Measurements from ENCODE around the gene NAA80.
A peak's percentile ranks its signal among the peaks of the same experiment; 100 is the strongest.

Gene NAA80

DNA sequence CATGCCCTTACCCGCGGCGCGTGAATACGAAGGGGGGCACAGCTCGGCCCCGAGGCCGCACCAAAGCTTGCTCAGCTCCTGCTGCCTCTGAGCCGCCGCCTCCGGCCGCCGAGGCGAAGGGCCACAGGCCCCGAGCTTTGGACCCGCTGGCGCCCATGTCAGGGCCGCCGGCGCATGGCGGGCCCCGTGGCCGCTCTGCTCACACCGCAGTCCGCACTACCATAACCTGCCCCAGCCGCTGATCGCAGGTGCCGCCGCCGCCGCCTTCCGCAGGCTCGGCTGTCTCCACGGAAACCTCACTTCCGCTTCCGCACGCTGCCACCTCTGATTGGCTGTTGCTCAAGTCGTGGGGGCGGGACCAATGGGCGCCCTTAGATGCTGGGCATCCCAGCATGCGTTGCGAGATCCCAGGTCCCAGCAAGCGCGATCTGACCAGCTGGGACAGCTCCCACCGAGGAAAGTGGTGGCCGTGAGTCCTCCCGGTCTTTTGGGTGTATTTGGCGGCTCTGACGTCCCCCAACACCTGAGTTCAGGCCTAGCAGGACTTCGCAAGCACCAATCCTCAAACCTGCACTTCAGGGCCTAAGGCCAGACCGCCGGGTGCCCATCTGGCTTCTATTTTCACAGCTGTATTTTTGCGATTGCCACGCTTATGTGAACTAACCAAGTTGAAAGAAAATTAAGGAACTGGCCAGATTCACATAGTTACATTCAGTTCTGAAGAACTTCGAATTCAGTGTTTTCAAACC lies 28.9 kb upstream of the NAA80 start, which contains the start of gene TUSC2:
Gene TUSC2 (minus strand): TSS at position 281 of the 749 bp plus-strand sequence. CDS start 124 bp downstream, at position 157.
- peak; percentile 98 for DNase-seq

DNA sequence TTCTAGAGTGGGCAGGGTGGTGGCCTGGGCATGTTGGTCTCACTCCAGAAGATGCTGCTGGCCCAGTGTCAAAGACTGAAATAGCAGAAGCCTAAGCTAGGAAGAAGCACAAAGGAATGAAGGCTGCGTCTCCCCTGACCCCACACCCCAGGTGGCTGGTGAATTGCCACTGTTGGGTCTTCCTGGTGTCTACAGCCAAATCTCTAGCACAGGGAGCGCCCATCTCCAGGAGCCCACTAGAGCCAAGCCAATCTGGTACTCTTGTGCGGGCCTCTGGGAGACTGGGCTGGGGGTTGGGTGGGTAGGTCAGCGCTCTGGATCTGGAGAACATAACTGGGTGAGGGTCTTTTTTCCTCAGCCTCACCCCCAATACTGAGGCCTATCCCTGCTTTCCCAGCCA lies 27.9 kb upstream of the NAA80 start:
- DNase-seq: no peak

DNA sequence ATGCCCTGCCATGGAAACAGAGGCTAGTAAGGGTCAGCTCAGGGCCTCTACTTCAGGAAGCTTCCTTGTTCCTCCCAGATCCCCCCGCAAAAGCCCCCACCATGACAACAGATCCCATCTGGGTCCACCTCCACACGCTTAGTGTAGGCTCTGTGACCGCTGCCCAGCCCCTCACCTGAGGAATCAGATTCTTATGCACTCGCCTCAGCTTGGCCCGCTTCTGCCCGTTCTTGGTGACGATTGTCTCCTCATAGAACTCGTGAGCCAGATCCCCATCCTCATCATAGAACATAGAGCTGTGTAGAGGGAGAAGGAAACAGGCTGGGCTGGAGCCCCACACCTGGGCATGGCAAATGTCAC lies 27.0 kb upstream of the NAA80 start:
- no peak for DNase-seq

DNA sequence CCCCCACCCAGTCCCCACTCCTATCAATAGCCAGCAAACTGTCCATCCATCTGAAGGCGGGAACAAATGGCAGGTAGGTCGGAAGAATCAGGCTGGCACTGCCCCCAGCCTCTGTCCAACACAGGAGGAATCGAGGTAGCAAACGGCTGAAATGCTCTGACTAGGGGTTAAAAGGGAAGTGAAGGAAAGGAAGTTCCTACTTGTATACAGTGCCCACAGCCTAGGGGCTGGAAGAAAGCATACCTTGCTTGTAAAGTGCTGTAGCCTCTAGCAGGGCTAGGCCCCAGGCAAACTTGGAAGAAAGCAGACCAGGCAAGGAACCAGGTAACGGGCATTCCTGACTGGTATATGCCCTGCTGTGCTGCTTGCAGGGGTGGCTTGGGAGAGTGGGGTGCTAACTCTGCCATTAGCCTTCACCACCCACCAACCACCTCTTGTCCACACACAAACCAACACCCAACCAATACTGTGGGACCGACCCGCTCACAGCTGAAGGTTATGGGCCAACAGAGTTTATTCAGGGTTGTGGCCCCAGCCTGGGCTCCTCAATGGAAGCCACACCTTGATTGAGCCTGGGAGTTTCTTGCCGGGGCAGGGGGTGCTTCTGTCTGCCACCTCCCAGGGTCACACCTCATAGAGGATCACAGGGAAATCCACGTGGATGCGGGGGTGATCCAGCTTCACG lies 26.4 kb upstream of the NAA80 start:
- DNase-seq: no peak

DNA sequence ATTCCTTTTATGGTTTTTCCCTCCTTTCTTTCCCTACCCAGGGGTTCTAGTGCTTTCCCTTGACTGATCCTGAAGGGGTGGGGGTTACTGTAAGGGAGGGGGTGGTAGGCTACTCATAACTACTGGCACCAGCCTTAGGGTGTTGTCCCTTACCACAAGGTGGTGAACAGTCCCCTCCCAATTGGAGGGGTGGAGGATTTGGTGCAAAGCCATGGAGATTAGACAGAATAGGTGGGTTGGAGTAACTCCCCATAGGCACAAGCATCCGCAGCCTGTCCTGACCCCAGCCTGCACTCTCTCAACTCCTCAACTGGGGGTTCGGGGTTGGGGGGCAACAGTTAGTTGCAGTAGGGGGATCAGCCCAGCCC lies 25.9 kb upstream of the NAA80 start:
- no peak for DNase-seq

DNA sequence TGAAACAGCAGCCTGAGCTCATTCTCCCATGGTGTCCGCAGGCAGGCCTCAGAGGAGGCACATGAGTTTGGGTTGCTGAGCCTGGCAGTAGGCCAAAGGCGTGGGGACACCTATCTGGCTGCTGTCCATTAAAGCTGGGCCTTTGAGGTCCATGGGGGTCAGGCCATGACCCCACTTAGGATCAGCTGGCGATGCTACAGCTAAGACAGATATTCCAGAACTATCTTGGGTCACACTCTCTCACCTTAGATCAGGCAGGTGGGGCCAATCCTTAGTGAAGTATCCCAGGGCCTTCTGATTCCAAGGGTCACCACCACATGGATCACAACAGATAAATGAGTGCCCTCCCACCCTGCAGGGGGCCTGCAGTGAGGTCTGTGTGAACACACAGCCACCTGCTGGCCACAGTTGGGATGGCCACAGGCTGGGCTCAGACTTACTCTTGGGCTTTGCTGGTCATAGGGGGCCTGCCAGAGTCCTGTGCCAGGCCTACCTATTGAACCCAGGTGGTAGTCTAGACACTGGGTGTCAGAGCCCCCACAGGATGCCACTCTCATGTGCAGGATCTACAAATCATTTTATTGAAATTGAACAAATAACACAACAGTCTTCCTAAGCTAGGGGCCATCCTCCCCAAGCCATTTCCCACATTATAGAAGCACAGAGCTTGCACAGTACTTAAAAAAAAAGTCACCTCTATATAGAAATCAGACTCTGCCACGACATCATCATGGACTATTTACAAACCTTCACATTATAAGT lies 25.3 kb upstream of the NAA80 start:
- DNase-seq: peak; percentile 74

DNA sequence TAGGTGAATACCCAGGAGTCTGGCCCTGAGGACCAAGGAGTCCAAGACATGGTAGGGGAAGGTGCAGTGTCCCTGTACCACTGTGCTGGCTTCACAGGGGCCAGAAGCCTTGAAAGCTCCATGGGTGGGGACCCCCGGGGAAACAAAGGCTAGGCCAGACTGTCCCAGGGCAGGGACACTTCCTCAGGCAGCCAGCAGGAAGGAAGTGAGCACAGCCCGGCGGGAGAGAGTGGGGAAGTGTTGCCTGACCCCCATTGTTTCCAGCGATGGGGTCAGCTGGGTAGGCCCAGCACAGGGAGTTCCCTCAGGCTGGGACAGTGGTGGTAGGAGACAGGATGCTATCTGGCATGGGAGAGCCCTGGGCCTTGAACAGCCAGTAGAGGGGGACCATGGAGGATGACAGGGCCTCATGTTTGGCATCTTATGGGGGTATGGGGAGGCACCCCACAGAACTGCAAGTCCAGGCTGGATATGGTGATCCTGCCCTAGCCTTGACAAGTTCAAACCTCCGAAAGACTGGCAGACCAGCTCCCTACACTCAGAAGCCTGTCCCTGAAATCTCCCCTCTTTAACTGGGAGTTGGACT lies 24.5 kb upstream of the NAA80 start:
- DNase-seq: no peak

DNA sequence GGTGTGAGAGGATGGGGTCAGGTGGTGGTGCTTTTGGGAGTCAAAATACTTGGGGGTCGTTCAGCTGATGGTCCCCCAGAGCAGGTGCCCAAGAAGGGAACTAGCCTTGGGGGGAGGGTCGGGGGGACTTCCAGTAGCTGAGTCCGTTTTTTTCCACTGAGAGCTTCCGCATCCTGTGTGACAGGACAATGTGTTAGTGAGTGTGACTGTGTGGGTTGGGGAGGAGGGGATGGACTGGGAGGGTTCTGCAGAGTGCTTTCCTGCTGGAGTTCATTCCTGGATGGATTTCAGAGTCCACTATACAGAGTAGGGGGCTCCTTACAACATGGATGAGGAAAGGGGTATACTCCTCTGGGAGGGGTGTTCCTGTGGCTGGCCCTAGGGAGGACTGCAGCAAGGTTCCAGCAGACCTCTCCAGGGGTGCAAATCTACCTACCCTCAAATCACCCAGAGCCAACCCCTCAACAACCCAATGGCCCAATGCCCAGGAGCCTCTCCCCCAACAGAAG lies 23.9 kb upstream of the NAA80 start:
- no peak for DNase-seq

DNA sequence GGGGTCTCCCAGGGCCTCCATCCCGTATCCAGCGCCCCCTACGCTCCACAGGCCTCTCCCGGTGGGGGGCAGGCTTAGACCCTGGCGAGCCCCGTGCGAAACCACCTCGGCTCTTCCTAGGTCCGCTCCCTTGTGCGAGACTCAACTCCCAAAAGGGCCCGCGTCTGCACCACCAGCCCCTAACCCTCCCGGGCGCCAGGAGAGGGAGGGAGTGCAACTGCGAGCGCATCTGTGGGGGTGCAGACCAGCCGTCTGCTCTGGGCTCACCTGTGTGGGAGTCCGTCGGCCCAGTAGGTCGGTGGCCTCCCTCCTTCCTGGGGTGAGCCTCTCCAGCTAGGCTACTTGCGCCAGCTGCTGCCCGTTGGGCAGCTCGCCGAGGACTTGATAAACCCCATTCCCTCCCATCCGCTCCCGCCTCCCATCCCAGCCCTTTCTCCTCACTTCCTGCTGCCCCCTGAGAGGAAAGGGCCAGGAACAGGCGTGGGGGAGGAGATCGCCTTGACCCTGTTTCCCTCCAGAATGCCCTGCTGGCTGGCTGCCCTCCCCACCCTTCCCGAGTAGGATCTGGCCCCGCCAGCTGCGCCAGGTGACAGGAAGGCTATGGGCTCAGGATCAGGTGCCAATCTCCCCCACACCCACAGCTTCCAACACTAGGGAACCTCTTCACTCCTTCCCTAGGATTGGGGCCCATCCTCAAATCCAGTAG lies 23.3 kb upstream of the NAA80 start, which contains the start of gene HYAL2:
Gene HYAL2 (minus strand): TSS at position 360 of the 706 bp plus-strand sequence. CDS start 2,256 bp downstream, outside the sequence.
- DNase-seq: no peak

DNA sequence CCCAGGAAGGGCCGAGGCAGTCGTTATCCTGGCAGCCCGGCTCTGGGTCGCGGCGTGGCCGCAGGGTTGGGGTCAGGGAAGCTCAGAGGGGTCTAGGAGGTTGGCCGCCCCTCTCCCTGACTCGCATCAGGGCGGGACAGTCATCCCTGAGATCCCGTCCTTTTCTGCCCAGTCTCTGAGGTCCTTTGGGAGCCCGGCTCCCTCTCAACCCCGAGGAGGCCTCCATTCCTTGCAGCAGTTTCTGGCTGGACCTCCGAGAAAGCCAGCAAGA lies 22.8 kb upstream of the NAA80 start:
- DNase-seq: no peak

DNA sequence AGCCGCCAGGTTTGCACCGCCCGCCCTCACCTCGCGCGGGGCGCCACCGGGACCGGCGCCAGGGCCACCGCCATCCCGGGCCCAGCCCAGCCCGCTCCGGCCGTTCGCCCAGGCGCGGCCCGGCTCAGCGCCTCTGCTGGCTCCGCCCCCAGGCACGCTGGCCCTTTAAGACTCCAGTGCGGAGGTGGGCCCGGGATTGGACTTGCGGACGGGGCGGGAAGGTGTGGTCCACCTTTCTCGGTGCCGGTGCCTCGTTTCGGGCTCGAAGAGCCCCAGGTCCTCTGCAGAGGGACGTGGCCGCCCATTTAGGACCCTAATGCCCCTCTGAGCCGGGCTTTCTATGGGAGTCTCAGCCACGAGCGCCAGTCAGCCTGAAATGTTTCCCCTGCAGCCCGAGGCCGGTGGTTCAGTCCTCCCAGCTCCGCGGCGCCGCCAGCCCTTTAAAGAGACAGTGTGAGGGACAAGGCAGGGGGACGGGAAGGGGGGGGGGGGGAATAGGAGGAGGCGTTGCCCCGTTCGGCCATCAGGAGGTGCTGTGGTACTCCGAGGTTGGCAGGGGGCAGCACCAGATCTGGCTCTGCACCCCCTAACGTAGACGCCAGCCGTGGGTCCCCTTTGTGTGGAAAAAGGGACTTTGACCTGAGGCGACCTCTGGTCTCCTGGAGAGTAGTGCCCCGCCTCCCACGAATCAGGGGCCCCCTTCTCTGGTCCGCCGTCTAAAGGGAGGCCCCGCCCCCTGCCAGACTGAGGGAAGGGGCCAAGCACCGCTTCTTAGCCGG lies 22.3 kb upstream of the NAA80 start:
- peak; percentile 91 for DNase-seq

DNA sequence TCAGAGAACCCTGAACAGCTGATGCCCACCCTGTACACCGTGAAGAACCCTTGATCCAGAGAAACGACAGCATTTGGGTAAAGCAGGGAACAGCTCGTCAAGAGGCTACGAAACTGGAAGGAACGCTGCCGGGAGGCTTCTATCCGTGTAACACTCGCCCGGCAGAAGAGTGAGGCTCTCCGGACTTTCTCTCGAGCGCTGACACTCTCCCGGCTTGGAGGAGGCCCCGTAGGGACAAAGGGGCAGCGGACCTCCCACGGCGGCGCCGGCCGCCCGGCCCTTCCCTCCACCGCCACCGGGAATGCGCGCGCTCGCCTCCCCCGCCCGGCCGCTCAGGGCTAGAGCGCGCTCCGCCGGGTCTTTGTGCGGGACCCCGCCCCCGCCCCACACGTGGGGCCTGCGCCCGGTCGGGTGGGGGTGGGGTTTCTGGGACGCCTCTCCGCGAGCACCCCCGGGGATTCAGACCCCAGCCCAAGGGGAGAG lies 21.7 kb upstream of the NAA80 start:
- DNase-seq: peak; percentile 79

DNA sequence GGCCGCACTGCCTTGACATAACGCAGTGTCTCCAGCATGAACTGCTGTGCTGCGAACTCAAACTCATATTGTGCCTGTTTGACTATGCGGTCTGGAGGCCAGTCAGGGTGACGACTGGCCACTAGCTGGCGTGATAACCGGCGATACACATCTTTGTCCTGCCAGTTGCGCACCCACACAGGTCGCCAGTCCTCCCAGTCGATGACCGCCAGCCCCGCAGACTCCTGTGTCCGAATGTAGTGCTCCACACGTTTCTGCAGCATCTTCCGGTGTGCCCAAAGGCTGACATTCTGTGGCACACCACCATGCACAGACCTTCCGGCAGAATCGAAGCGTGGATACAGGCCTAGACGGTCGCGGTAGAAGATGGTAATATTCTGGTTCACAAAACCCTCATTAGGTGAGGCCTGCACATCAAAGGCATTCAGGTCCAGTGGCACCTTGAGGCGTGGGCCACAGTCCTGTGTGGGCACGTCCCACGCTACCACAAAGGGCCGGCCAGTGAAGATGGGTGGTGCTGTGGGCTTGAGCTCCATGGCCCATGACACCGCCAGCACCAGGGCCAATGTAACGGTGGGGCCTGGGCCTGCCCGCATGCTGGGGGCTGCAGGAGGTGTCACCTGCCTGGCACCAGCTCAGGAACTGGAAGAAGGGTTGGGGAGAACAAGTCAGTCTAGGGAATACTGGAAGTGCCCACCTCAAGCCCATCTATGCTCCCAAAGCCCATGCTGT lies 20.9 kb upstream of the NAA80 start:
- DNase-seq: no peak

DNA sequence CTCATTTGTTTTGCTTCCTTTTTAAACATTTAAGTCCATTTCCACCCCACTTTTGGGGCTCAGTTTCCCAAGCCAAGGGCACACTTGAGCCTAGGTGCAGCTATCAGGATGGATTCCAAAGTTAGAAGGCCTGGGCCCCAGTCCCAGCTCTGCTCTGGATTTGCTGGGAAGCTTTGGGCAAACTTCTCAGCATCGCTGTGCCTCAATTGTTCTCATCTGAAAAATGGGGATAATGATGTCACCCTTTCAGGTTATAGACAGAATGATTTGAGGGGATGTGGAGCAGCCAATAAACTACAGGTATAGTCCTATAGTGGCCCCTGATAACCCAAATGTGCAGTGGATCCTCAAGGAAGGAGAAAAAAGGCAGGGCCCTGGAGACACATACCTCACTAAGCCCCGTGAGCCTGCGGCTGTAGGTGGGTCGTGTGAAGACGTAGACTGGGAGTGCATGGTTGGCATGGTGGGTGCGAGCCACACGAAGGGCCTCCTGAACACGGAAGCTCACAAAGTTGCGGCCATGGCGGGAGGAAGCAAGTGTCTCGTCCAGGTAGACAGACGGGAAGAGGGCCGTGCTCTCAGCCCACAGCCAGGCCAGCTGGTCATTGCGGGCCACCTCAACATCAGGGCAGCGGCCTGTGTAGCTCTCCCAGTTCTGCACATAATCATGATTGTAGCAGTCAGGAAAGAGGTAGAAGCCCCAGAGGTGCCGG lies 20.1 kb upstream of the NAA80 start:
- DNase-seq: no peak

DNA sequence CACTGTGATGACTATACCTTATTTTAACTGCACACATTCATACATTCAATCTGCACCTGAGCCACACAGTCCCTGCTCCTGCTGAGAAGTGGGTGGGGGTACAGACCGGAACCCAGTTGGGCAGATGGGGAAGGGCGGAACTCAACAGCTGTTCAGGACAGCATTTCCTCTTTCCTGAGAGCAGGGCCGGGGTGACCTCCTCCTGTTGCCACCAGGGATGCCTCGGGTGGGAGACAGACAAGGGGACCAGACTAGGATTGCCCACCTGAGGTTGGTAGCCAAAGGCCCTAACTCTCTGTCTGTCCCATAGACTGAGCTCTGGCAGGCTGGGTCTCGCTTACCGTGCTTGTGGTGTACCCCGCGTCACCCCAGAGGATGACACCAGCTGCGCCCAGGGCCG lies 19.4 kb upstream of the NAA80 start:
- DNase-seq: no peak

DNA sequence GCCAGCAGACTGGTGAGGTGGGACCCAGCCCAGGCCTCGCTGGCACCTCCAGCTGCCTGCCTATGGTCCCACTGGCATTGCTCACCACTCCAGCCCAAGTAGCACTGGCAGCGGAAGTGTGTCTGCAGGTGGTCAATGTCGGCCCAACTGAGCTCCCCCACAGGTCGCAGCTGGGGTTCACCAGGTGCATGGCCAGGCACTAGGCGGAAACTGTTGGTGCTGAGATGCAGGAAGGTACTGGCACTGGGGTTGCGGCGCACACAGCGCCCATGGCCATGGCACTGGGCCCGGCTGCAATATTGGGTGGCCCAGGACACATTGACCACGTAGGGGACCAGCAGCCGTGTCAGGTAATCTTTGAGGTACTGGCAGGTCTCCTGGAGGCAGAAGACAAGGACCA lies 19.0 kb upstream of the NAA80 start:
- DNase-seq: no peak

DNA sequence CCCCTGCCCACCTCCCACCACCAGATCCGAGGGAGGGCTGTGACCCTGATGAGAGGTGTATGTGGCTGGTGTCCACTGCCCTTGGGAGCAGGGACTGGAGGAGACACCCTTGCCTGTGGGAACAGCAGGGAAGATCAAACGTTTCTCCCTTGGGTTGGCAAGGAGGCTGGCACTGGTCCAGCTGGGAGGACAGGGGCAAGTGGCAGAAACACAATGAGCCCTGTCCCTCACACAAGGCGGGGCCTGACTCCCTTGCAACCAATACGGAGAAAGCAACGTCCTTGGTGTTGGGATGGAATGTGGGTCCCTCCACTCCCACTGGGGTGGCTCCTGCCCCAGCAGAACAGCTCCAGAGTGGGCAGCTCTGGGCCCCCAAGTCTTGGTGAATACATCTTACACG lies 18.1 kb upstream of the NAA80 start:
- no peak for DNase-seq

DNA sequence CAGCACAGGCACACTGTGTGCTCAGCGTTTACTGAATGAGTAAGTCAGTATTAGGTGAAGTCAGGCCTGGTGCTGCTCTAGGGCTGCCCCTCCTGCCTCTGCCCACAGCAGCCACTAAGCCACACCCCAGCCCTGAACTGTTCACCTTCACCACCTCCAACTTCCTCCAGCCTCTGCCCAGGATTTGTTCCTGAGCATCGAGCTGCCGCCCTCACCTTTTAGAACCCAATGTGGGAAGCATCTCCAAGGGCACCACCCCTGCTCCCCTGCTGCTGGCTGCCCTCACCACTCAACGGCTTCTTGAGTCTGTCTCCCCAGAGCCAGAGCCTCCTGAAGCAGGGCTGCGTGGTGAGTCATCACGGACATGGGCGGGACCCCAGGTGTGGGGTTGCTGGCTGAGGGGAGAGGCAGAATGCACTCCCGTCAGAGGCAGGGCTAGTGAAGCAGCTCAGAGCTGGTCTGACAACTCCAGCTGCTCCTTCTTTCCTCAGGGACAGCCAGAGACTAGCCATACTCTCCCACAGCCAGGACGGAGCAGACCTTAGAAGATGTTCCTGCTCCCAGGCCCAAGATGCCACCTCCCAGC lies 17.5 kb upstream of the NAA80 start:
- DNase-seq: peak; percentile 60

DNA sequence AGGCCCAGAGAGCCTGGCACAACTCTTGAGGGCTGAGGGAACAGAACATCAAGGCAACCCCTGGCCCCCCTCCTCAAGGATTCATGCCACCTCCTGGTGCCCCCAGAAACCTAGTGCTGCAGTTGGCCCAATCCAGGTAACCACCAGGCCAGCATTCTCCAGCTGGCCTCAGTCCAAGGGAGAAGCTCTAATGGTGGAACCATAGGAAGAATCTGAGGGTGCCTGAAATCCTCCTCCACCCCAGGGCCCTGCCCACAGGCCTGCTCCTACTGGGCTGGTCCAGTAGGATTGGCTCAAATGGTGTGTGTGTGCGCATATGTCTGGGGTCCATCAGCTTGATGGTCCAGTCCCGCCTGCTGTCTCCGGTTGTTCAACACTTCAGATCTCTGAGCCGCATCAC lies 15.6 kb upstream of the NAA80 start:
- DNase-seq: no peak

DNA sequence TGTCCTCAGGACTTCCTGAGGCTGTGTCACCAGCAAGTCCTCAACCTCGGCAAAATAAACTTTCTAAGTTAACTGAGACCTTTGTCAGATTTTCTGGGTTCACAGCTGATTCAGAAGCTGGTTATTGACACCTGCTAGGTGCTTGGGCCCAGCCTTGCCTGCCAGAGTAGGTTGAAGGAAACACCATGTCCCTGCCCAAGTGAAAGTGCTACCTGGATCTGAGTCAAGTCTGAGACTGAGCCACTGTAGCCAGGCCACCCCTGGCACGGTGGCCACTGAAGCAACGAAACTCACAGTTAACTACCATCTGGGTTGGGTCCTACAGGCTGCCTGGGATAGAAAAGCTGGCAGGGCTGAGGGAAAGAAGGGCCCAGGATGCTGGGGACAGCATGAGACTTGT lies 15.1 kb upstream of the NAA80 start:
- DNase-seq: no peak

Data from stimulated activated CD4-positive, alpha-beta T cell treated with anti-CD3 and anti-CD28 coated beads, Interleukin-15, amount 100 ng/mL, for 24 hours (primary cell).